Measurements from ENCODE around the gene ASB1.

The ASB1 gene

DNA sequence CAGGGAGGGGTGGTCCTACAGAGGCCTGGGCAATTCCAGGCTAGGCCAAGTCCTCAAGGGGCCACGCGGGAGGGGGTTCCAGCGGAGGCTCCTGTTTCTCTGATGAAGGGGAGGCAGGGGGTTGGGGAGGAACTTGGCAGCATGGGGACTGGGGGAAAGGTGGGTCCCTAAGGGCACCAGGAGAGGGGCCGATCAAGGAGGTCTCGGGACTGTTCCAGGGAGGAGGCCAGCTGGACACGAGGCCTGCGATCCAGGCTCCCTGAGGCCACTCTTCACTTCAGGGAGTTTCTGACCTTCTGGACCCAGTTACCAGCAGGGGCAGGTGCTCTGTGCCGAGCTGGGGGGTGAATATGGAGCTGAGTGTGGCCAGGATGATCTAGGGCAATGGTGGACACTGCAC is 71.5 kb downstream of the ASB1 start:
- ATAC-seq: no peak
- TF ChIP-seq SNAI2 (CRISPR knock-in tag; IDR thresholded peaks at IDR 0.05): no peak
- TF ChIP-seq, protein P1, sequence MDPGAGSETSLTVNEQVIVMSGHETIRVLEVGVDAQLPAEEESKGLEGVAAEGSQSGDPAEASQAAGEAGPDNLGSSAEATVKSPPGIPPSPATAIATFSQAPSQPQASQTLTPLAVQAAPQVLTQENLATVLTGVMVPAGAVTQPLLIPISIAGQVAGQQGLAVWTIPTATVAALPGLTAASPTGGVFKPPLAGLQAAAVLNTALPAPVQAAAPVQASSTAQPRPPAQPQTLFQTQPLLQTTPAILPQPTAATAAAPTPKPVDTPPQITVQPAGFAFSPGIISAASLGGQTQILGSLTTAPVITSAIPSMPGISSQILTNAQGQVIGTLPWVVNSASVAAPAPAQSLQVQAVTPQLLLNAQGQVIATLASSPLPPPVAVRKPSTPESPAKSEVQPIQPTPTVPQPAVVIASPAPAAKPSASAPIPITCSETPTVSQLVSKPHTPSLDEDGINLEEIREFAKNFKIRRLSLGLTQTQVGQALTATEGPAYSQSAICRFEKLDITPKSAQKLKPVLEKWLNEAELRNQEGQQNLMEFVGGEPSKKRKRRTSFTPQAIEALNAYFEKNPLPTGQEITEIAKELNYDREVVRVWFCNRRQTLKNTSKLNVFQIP (CRISPR knock-in tag; IDR thresholded peaks at IDR 0.05; ENCODE audit: borderline replicate concordance, low read depth): no peak
- TF ChIP-seq, protein P2, sequence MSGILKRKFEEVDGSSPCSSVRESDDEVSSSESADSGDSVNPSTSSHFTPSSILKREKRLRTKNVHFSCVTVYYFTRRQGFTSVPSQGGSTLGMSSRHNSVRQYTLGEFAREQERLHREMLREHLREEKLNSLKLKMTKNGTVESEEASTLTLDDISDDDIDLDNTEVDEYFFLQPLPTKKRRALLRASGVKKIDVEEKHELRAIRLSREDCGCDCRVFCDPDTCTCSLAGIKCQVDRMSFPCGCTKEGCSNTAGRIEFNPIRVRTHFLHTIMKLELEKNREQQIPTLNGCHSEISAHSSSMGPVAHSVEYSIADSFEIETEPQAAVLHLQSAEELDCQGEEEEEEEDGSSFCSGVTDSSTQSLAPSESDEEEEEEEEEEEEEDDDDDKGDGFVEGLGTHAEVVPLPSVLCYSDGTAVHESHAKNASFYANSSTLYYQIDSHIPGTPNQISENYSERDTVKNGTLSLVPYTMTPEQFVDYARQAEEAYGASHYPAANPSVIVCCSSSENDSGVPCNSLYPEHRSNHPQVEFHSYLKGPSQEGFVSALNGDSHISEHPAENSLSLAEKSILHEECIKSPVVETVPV (CRISPR knock-in tag; IDR thresholded peaks at IDR 0.05): no peak

DNA sequence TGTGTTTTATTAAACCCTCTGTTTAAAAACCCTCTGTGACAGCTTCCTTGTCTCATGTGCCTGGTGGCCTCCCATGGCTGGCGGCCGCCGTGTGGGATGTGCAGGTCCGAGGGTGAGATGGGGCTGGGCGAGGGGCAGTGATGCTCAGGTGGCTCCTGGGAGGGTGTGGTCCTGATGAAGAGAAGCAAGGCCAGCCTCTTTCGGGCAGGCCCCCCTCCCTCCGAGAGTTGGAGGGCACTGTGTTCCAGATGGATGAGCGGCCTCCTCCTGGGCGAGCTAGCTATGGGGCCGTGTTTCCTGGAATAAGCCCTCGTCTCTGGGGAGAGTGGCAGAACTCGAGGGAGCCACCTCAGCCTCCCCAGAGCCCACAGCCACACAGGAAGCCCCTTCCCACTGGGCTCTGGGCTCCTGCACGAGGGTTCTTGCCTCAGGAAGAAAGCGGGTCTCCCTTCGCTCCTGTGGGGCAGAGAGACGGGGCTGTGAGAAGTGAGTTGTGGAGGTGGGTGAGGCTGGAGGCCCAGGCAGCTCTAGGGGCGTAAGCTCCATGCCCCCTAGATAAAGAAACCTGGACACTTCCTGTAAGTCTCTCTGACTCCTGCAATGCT is 72.1 kb downstream of the ASB1 start:
- no peak for ATAC-seq
- TF ChIP-seq ARNTL (CRISPR knock-in tag; IDR thresholded peaks at IDR 0.05; ENCODE audit: borderline replicate concordance, low read depth) (no peak), ZC3H10 (CRISPR knock-in tag; IDR thresholded peaks at IDR 0.05) (no peak), ZNF565 (CRISPR knock-in tag; conservative IDR thresholded peaks at IDR 0.05; ENCODE audit: low read depth) (no peak), CSDC2 (CRISPR knock-in tag; IDR thresholded peaks at IDR 0.05) (no peak), PPARA (CRISPR knock-in tag; IDR thresholded peaks at IDR 0.05; ENCODE audit: borderline replicate concordance) (no peak), BACH2 (CRISPR knock-in tag; IDR thresholded peaks at IDR 0.05; ENCODE audit: borderline replicate concordance) (no peak), RARB (CRISPR knock-in tag; IDR thresholded peaks at IDR 0.05) (no peak), OSR1 (CRISPR knock-in tag; IDR thresholded peaks at IDR 0.05) (no peak), ISL1 (CRISPR knock-in tag; IDR thresholded peaks at IDR 0.05) (no peak), ZFP3 (CRISPR knock-in tag; IDR thresholded peaks at IDR 0.05) (no peak), TCF4 (CRISPR knock-in tag; IDR thresholded peaks at IDR 0.05; ENCODE audit: borderline replicate concordance) (no peak), TOX (CRISPR knock-in tag; IDR thresholded peaks at IDR 0.05; ENCODE audit: borderline replicate concordance) (no peak)
- TF ChIP-seq, protein P3, sequence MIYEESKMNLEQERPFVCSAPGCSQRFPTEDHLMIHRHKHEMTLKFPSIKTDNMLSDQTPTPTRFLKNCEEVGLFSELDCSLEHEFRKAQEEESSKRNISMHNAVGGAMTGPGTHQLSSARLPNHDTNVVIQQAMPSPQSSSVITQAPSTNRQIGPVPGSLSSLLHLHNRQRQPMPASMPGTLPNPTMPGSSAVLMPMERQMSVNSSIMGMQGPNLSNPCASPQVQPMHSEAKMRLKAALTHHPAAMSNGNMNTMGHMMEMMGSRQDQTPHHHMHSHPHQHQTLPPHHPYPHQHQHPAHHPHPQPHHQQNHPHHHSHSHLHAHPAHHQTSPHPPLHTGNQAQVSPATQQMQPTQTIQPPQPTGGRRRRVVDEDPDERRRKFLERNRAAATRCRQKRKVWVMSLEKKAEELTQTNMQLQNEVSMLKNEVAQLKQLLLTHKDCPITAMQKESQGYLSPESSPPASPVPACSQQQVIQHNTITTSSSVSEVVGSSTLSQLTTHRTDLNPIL (CRISPR knock-in tag; IDR thresholded peaks at IDR 0.05; ENCODE audit: low read depth): no peak
- TF ChIP-seq, protein P2 (CRISPR knock-in tag; IDR thresholded peaks at IDR 0.05): no peak
- TF ChIP-seq, protein P4, sequence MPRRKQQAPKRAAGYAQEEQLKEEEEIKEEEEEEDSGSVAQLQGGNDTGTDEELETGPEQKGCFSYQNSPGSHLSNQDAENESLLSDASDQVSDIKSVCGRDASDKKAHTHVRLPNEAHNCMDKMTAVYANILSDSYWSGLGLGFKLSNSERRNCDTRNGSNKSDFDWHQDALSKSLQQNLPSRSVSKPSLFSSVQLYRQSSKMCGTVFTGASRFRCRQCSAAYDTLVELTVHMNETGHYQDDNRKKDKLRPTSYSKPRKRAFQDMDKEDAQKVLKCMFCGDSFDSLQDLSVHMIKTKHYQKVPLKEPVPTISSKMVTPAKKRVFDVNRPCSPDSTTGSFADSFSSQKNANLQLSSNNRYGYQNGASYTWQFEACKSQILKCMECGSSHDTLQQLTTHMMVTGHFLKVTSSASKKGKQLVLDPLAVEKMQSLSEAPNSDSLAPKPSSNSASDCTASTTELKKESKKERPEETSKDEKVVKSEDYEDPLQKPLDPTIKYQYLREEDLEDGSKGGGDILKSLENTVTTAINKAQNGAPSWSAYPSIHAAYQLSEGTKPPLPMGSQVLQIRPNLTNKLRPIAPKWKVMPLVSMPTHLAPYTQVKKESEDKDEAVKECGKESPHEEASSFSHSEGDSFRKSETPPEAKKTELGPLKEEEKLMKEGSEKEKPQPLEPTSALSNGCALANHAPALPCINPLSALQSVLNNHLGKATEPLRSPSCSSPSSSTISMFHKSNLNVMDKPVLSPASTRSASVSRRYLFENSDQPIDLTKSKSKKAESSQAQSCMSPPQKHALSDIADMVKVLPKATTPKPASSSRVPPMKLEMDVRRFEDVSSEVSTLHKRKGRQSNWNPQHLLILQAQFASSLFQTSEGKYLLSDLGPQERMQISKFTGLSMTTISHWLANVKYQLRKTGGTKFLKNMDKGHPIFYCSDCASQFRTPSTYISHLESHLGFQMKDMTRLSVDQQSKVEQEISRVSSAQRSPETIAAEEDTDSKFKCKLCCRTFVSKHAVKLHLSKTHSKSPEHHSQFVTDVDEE (CRISPR knock-in tag; IDR thresholded peaks at IDR 0.05): no peak
- TF ChIP-seq, protein P1 (CRISPR knock-in tag; IDR thresholded peaks at IDR 0.05; ENCODE audit: borderline replicate concordance, low read depth): no peak
